Ishikawa (cell line): Measurements from ENCODE around the gene SPACA6.

Experiments
- CEBPB ChIP-seq: IDR thresholded peaks from 2 replicates; pipeline ENCODE4 v1.6.1; 2012
- CREB1 ChIP-seq: IDR thresholded peaks from 2 replicates; pipeline ENCODE4 v1.6.1; 2012; ENCODE audit warnings: low read depth
- EGR1 ChIP-seq: IDR thresholded peaks from 2 replicates; pipeline ENCODE4 v1.6.1; 2012
- EP300 ChIP-seq: IDR thresholded peaks from 2 replicates; pipeline ENCODE4 v1.6.1; 2012; ENCODE audit warnings: borderline replicate concordance
- FOXM1 ChIP-seq: IDR thresholded peaks from 2 replicates; pipeline ENCODE4 v1.6.1; 2012; ENCODE audit warnings: low read depth, borderline replicate concordance
- MAX ChIP-seq: IDR thresholded peaks from 2 replicates; pipeline ENCODE4 v1.6.1; 2012
- NFIC ChIP-seq: IDR thresholded peaks from 2 replicates; pipeline ENCODE4 v1.6.1; 2012
- RAD21 ChIP-seq: IDR thresholded peaks from 2 replicates; pipeline ENCODE4 v1.6.1; 2012; ENCODE audit warnings: low read depth
- REST ChIP-seq: IDR thresholded peaks from 2 replicates; pipeline ENCODE4 v1.6.1; 2012; ENCODE audit warnings: low read depth, mild to moderate bottlenecking
- TAF1 ChIP-seq: IDR thresholded peaks from 2 replicates; pipeline ENCODE4 v1.6.1; 2012; ENCODE audit warnings: low read depth, mild to moderate bottlenecking
- TCF12 ChIP-seq: IDR thresholded peaks from 2 replicates; pipeline ENCODE4 v1.6.1; 2012; ENCODE audit warnings: low read depth
- TEAD4 ChIP-seq: IDR thresholded peaks from 2 replicates; pipeline ENCODE4 v1.6.1; 2012
- USF1 ChIP-seq: IDR thresholded peaks from 2 replicates; pipeline ENCODE4 v1.6.1; 2012
- YY1 ChIP-seq: IDR thresholded peaks from 2 replicates; pipeline ENCODE4 v1.6.1; 2012; ENCODE audit warnings: low read depth
- ZBTB7A ChIP-seq: IDR thresholded peaks from 2 replicates; pipeline ENCODE4 v1.6.1; 2012; ENCODE audit warnings: low read depth

SPACA6 gene

GRCh38 chr19:51681286-51681941 is 11.7 kb upstream of the SPACA6 start:
- TF ChIP-seq RAD21: no peak
- no peak for TF ChIP-seq FOXM1
- no peak for TF ChIP-seq EGR1
- TF ChIP-seq ZBTB7A: no peak

DNA sequence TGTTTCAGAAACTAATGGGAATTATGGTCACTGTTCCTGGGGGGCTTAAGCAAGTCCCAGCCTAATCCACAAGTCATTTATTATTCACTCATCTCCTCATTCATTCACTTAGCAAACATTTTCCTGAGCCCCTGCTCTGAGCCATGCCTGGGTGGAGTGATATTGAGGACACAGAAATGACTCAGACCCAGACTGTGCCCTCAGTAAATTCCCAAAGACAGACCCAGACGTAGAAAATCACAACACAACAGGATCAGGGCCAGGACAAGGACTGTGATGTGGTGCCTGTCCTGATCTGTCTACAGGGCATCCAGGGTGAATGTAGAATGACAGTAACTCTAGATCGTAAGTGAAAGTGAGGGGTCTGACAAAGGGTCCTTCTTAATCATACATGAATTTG is 7.0 kb upstream of the SPACA6 start:
- TF ChIP-seq MAX (no peak), USF1 (no peak), EGR1 (no peak), REST (no peak), EP300 (no peak), CEBPB (no peak), ZBTB7A (no peak), CREB1 (no peak)

GRCh38 chr19:51687791-51688670 is 5.1 kb upstream of the SPACA6 start:
- TF ChIP-seq EGR1: peak; percentile 68
- TF ChIP-seq TEAD4: peak; percentile 48
- peak; percentile 14; the same call in 1 of the 2 replicates for TF ChIP-seq EP300
- TF ChIP-seq ZBTB7A: peak; percentile 66; the same call in 1 of the 2 replicates
- no peak for TF ChIP-seq NFIC
- TF ChIP-seq TCF12: peak; percentile 29; the same call in 1 of the 2 replicates
- TF ChIP-seq TAF1: no peak

DNA sequence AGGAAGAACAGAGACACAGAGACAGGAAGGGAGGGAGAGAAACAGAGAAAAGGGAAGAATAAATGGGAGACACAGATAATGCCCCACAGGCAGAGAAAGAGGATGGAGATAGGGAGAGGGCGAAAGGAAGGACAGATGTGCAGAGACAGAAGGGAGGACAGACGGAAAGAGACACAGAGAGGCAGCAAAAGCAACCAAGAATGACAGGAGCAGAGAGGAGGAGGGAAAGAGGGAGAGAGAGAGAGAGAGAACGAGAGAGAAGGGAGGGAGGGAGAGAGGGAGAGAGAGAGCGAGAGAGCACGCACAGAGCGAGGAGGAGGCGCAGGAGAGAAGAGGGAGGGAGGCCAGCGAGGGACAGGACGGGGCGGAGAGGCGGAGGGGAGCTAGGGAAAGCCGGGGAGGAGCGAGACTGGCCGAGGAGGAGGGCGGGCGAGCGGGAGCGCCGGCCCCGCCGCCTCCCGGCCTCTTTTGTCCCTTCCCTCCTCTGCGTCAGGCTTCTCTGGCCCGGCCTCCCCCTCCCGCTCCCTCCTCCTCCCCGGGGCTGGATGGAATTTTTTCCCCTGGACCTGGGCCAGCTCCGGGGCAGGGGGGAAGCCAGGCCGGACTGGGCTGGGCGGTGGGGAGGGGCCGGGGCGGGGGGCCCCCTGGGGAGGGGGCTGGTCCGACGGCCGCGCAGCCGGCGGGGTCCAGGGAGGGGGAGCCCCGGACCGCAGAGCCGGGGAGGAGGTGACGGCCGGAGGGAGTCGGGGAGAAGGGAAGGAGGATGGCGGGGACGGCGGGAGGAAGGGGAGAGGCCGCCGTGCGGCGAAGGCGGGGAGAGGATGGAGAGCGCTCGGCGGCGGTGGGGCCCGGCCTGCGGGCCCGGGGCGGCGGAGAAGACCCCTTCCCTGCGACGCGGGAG is 4.2 kb upstream of the SPACA6 start:
- TF ChIP-seq TAF1 (peak; percentile 53; the same call in 1 of the 2 replicates), MAX (peak; percentile 30; the same call in 1 of the 2 replicates), USF1 (no peak), REST (no peak), ZBTB7A (no peak; the same call in none of the 2 replicates), FOXM1 (no peak), EP300 (peak; percentile 66; the same call in 1 of the 2 replicates), YY1 (no peak; the same call in 1 of the 2 replicates), CREB1 (no peak), NFIC (peak; percentile 89), CEBPB (no peak), RAD21 (no peak), TEAD4 (peak; percentile 72), EGR1 (no peak), TCF12 (peak; percentile 63; the same call in 1 of the 2 replicates)

DNA sequence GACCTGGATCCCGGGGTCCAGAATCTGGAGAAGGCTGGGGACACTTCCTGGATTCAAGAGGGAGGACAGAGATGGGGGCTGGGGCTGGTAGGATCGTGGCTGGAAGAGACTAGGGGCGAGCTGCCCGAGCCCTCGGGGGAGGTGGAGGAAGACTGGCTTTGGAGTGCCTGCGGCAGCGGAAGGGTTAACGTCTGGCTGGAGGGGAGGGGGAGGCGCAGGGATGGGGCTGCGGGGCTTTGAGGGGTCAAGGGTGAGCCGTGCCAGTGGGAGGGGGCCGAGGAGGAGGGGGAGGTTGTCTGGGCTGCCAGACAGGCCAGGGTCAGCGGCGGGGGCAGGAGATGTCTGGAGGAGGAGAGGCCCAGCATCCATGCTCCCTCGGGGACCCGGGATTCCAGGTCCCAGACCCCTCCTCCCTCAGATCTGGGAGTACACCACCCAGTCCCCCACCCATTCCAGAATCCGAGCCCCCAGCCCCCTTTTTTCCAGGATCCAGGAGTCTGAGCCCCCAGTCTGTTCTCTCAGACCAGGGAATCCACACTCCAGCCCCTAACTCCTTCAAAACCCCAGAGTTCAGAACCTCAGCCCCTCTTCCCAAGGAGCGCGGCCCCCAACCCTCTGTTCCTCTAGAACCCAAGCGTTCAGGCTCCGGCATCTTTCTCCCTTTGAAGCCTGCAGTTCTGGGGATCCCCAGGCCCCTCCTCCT is 3.2 kb upstream of the SPACA6 start:
- TF ChIP-seq TEAD4: no peak
- TF ChIP-seq CREB1: no peak
- TF ChIP-seq MAX: no peak
- TF ChIP-seq EP300: no peak
- TF ChIP-seq YY1: no peak
- TF ChIP-seq TAF1: no peak
- no peak for TF ChIP-seq FOXM1
- TF ChIP-seq CEBPB: no peak
- TF ChIP-seq USF1: no peak
- TF ChIP-seq RAD21: no peak
